Activated CD4-positive, alpha-beta T cell treated with anti-CD3 and anti-CD28 coated beads, Interleukin-2, amount 50 U/mL, for 48 hours (primary cell): ENCODE data around the gene PRKAR2A.
A peak's percentile ranks its signal among the peaks of the same experiment; 100 is the strongest.
"Not testable (repeated sequence)": the region's sequence is repeated elsewhere in the genome, so short reads cannot be mapped to it uniquely, and the experiment has no call there.

ENCODE experiments used
- DNase-seq, 2 experiments: peaks; one replicate each; pipeline ENCODE4 v3.0.0-alpha.2; 2020

PRKAR2A gene

DNA sequence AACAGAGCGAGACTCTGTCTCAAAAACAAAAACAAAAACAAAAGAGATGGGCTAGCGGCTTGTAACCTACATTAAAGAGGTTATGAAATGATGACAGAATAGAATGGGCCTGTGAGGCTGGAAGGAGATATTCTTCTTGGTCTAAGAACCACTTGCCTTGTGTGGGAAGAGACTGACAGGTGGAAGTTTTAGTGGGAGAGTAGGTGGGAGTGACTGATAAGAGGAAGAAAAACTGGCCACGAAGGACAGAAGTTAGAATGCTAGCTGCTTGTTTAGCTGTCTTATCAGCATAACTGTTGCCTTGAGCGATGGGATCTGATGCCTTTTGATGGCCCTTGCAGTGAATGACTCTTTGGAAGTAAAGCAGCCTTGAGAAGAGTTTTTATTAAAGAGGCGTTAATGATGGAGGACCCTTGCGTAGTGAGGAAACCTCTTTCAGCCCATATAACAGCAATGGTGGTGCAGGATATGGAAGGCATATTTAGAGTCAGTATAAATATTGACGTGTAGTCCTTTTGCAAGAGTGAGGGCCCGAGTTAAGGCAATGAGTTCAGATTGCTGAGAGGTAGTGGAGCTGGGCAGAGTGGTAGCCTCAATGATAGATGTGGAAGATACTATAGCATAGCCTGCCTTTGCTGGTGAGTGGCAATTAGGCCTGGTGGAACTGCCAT lies 122.4 kb downstream of the PRKAR2A start:
- not testable (repeated sequence) for DNase-seq

DNA sequence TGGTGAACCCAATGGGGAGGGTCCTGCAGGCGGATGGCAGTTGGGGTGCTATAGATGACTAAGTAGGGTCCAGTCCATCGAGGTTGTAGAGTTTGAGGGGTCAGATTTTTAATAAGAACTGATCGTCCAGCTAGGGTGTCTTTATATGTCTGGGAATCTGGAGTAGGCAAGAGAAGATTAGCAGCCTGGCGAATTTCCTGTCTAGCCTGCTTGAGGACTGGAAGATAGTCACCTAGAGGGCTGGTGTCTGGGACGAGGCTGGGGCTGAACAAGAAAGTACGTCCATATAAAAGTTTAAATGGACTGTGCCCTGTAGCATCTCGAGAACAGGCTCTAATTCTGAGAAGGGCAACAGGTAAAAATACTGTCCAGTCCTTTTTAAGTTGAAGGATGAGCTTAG lies 123.9 kb downstream of the PRKAR2A start:
- DNase-seq, result no peak

GRCh38 chr3:48723293-48723692 lies 124.4 kb downstream of the PRKAR2A start:
- not testable (repeated sequence) for DNase-seq

GRCh38 chr3:48716982-48717746 lies 130.5 kb downstream of the PRKAR2A start, which contains the start of gene IP6K2:
IP6K2 (minus strand) TSS chr3:48717221; CDS start chr3:48695291, 21,930 bp downstream.
- DNase-seq, result peak; percentile 100

GRCh38 chr3:48716508-48716981 lies 131.1 kb downstream of the PRKAR2A start:
- DNase-seq, result peak; percentile 19 to 29

- DNase-seq, result no peak
Observed at GRCh38 chr3:48715174-48715800, 132.4 kb downstream of the PRKAR2A start.

GRCh38 chr3:48711727-48712126 lies 135.9 kb downstream of the PRKAR2A start:
- no peak for DNase-seq

GRCh38 chr3:48709051-48709461 lies 138.6 kb downstream of the PRKAR2A start:
- no peak for DNase-seq

DNA sequence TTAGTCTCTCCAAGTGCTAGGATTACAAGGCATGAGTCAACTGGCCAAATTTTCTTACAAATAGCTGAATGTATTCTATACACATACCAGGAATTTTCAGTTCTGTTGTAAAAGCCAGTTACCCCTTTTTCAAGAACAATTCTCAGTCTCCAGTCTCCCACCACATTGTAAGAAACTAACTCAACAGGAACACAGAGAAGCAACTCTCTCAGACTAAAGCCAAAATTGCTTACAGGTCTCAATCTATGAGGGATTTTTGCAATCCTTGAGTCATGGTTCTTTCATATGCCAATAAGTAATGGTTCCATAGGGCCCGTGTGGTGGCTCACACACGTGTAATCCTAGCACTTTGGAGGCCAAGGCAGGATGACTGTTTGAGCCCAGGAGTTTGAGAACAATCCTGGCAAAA lies 139.2 kb downstream of the PRKAR2A start:
- peak in 1 of 2 experiments; percentile 26 for DNase-seq

DNA sequence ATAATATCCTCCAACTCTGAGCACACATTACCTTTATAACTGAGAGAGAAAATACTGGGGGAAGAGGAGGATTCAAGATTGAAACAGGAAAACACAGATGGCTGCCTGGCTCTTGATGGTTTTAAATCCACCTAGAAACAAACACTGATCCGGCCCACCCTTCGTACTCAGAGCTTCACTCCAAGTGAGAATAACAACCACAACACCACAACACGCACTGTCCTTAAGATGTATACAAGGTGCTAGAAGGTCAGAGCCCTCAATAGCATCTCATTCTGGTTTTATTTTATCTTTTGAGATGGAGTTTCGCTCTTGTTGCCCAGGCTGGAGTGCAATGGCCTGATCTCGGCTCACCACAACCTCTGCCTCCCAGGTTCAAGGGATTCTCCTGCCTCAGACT lies 140.5 kb downstream of the PRKAR2A start:
- no peak for DNase-seq

GRCh38 chr3:48702320-48702920 lies 145.3 kb downstream of the PRKAR2A start:
- no peak for DNase-seq

GRCh38 chr3:48700731-48701405 lies 146.8 kb downstream of the PRKAR2A start:
- no peak for DNase-seq

DNA sequence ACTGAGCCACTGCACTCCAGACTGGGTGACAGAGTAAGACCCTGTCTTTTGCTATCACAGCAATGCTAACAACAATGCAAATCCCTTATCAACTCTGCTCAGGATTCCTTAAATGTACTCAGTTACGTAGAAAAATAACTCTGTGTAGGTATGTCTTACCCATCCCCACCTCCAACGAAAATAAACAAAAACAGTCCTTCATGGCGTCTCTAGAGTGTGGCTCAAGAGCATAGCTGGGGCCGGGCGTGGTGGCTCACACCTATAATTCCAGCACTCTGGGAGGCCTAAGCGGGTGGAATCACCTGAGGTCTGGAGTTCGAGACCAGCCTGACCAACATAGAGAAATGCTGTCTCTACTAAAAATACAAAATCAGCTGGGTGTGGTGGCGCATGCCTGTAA lies 148.8 kb downstream of the PRKAR2A start:
- no peak for DNase-seq

GRCh38 chr3:48697952-48698351 lies 149.7 kb downstream of the PRKAR2A start:
- no peak for DNase-seq

GRCh38 chr3:48696601-48697000 lies 151.1 kb downstream of the PRKAR2A start:
- no peak for DNase-seq
